ENCODE measurements around the gene FREM1. TPM values are rescaled to one million over a fixed set of nuclear protein-coding genes. Genes with fewer than 3 reads are reported as not detected.

The FREM1 gene
- total and polyA plus RNA-seq, 2 of the 4 experiments (the other 2 are of a cell fraction) = under 0.01 TPM; not detected in 1

GRCh38 chr9:14770592-14770991, 139.6 kb downstream of the FREM1 start:
- Histone ChIP-seq H2AK5ac (ENCODE audit: low read depth, low read length) (no peak overlapping the region), H3K27ac (ENCODE audit: insufficient read depth, low read length) (no peak overlapping the region), H3K56ac (ENCODE audit: extremely low read depth, insufficient read depth, low read length) (no peak overlapping the region), H3K4ac (ENCODE audit: low read depth, low read length) (no peak overlapping the region), H2BK120ac (ENCODE audit: low read depth, low read length) (no peak overlapping the region), H3K18ac (ENCODE audit: low read depth, low read length) (no peak overlapping the region), H3K36me3 (ENCODE audit: control insufficient read depth, insufficient read depth, low read length) (no peaks in the 10 kb centered on the region), H4K91ac (ENCODE audit: insufficient read depth, low read depth, low read length) (no peak overlapping the region), H3K14ac (replicated peaks; ENCODE audit: low read depth, low read length) (no peak overlapping the region), H3K27me3 (ENCODE audit: control insufficient read depth, insufficient read depth, low read length) (no peaks in the 10 kb centered on the region), H3K23ac (ENCODE audit: low read depth, low read length) (no peak overlapping the region), H2BK20ac (ENCODE audit: low read depth, low read length) (no peak overlapping the region), H3K9me1 (ENCODE audit: insufficient read depth, low read length) (no peaks in the 10 kb centered on the region), H3K79me1 (ENCODE audit: low read depth in 1 of 2, low read length in 2 of 2) (no peaks in the 10 kb centered on the region), H3K4me3 (ENCODE audit: insufficient read depth, low read depth, low read length) (no peak overlapping the region), H3K4me2 (ENCODE audit: low read depth, low read length) (no peak overlapping the region), H2AFZ (replicated peaks; ENCODE audit: low read length, poor library complexity) (no peak overlapping the region), H3K9ac (ENCODE audit: low read depth, low read length) (no peak overlapping the region), H4K5ac (ENCODE audit: low read depth, low read length) (no peak overlapping the region), H2BK5ac (ENCODE audit: low read depth, low read length, poor library complexity, severe bottlenecking) (no peak overlapping the region), H3K4me1 (ENCODE audit: control insufficient read depth, insufficient read depth, low read length) (no peaks in the 10 kb centered on the region), H4K20me1 (ENCODE audit: insufficient read depth, low read length) (no peaks in the 10 kb centered on the region), H4K8ac (ENCODE audit: low read depth in 2 of 2, low read length in 2 of 2) (no peak overlapping the region), H2BK15ac (ENCODE audit: low read depth, low read length) (no peak overlapping the region), H3K9me3 (ENCODE audit: control insufficient read depth, insufficient read depth, low read length) (no peaks in the 10 kb centered on the region), H2AK9ac (replicated peaks; ENCODE audit: low read depth, low read length, poor library complexity) (no peak overlapping the region)
- dilution Hi-C loops (cut with HindIII; ENCODE audit: low sequenced_read_pairs, unreplicated experiment) = no loop called here
- DNase-seq (no peak), ATAC-seq (ENCODE audit: low read depth) (no peak)
- ChIA-PET POLR2A (ENCODE audit: unreplicated experiment) (no interaction called here), CTCF (no interaction called here)
- no TSS peak for BruUV-seq (replicated peaks)
- intact Hi-C loops (cut with micrococcal nuclease) = no loop called here
- no peak for TF ChIP-seq RAD21 (IDR thresholded peaks at IDR 0.05; ENCODE audit: low read length)
- no peak for TF ChIP-seq USF2 (IDR thresholded peaks at IDR 0.05; ENCODE audit: low read depth, low read length)
- TF ChIP-seq SMC3 (IDR thresholded peaks at IDR 0.05; ENCODE audit: low read depth, low read length) = no peak
- no peak for TF ChIP-seq NFE2L2 (IDR thresholded peaks at IDR 0.05; ENCODE audit: low read depth, low read length)
- TF ChIP-seq BHLHE40 (IDR thresholded peaks at IDR 0.05; ENCODE audit: low read depth, low read length) = no peak
- TF ChIP-seq MAZ (IDR thresholded peaks at IDR 0.05; ENCODE audit: borderline replicate concordance, low read depth, low read length) = no peak
- no peak for TF ChIP-seq MAFK (IDR thresholded peaks at IDR 0.05; ENCODE audit: low read depth, low read length)
- TF ChIP-seq, protein P1, sequence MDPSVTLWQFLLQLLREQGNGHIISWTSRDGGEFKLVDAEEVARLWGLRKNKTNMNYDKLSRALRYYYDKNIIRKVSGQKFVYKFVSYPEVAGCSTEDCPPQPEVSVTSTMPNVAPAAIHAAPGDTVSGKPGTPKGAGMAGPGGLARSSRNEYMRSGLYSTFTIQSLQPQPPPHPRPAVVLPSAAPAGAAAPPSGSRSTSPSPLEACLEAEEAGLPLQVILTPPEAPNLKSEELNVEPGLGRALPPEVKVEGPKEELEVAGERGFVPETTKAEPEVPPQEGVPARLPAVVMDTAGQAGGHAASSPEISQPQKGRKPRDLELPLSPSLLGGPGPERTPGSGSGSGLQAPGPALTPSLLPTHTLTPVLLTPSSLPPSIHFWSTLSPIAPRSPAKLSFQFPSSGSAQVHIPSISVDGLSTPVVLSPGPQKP (IDR thresholded peaks at IDR 0.05; ENCODE audit: borderline replicate concordance, low read depth, low read length) = no peak
- TF ChIP-seq MXI1 (IDR thresholded peaks at IDR 0.05; ENCODE audit: borderline replicate concordance, low read depth, low read length) = no peak
- no peak for TF ChIP-seq CHD1 (IDR thresholded peaks at IDR 0.05; ENCODE audit: low read depth, low read length)
- TF ChIP-seq CEBPB (IDR thresholded peaks at IDR 0.05; ENCODE audit: low read depth, low read length) = no peak
- TF ChIP-seq RFX5 (IDR thresholded peaks at IDR 0.05; ENCODE audit: low read depth, low read length) = no peak
- TF ChIP-seq RCOR1 (IDR thresholded peaks at IDR 0.05; ENCODE audit: insufficient replicate concordance, low read length) = no peak
- TF ChIP-seq CTCF (conservative IDR thresholded peaks at IDR 0.05; ENCODE audit: low read depth, low read length) = no peak
- TF ChIP-seq FOS (IDR thresholded peaks at IDR 0.05; ENCODE audit: low read depth, low read length) = no peak
- in situ Hi-C loops (cut with MboI; ENCODE audit: low sequenced_read_pairs) = no loop called here
- WGBS, 2 experiments (ENCODE audit: extremely low coverage in 2 of 2, insufficient read length in 1 of 2) = 20% methylated on average over 1 of the region's 7 CpGs; no CpG with 5 or more reads in 1 of the 2 experiments

All from IMR-90 (cell line).